ENCODE data around the gene PYCR2. TPM values are rescaled to one million over a fixed set of nuclear protein-coding genes. Genes with fewer than 3 reads are reported as not detected.
"Not testable (repeated sequence)": the region's sequence is repeated elsewhere in the genome, so short reads cannot be mapped to it uniquely, and the experiment has no call there.

Gene PYCR2
- total RNA-seq, 1 experiment from 2014 or later: 113 TPM

DNA sequence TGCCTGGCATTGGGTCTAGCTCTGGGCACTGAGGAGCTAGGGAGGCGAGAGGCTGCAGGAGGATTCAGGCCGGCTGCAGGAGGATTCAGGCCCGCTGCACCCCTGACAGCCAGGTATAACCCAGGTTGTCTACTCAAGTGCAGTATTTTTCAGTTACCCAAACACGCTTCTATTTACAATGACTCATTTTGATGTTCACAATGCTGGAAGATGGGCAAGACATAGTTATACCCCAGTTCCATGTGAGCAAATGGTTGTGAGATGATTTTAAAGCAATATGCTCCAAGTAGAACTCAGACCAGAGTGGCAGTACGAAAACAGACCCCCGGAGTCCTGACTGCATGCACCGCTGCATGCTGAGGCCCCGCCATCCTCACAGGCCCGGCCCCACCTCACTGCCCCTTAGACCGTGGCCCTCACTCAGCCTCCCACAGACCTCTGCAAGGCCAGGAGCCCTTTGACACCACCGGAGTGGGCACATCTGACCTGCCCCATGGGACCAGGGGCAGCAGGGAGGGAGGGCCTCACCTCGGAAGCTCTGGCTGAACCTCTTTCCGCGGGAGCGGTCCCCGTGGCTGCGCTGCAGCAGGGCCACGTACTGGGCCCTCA, 35.7 kb downstream of the PYCR2 start:
- Histone ChIP-seq H3K36me3 (no peaks in the 10 kb centered on the region), H3K4me3 (no peak overlapping the region), H3K9me3 (no peaks in the 10 kb centered on the region), H3K27me3 (no peaks in the 10 kb centered on the region)
- DNase-seq: no peak

DNA sequence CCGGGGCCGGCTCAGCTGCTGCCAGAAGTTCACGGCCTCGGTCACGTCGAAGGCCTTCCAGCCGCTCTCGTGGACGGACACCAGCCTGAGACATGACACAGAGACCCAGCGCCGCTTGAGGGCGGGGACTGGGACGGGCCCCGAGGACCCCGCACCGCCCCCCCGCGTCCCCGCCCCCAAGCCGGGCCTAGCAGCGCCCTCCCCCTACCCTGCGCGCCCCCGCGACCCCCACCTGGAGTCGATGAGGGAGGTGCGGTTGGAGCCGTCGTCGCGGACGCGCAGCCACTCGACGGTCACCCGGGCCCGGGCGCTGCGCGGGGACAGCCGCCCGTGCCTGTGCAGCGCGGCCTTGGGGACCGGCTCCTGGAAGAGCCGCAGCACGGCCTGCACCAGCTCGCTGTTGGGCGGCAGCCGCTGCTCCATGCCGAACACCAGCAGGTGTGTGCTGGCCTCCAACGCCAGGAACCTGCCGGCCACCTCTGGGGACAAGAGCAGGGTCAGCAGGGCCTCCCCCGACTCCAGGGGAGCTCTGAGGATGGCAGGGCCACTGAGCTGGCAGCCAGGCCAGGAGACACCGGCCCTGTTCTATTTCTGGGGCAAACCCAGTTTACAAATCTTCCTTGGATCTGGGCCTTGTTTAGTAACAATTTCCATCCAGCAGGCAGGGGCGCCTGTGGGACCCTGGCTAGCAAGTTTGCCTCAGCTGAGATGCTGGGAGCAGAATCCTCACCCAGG, 36.3 kb downstream of the PYCR2 start:
- H3K27me3 ChIP-seq, H3K36me3 ChIP-seq, H3K4me3 ChIP-seq, DNase-seq, H3K9me3 ChIP-seq: not testable (repeated sequence)

DNA sequence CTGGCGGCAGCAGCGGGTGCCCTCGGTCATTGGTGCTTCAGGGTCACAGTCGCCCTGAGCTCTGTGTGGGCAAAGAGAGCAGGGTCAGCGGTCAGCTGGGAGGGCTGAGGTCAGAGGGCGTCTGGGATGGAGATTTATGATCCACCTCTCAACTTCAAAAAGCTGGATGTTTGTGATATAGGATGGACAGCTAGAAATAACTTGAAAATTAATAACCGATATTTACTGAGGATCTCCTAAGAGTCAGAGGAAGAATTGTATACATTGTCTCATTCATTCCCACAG, 37.1 kb downstream of the PYCR2 start:
- no peak for DNase-seq
- no peaks in the 10 kb centered on the region for H3K36me3 ChIP-seq
- H3K27me3 ChIP-seq: no peaks in the 10 kb centered on the region
- no peak overlapping the region for H3K4me3 ChIP-seq
- H3K9me3 ChIP-seq: no peaks in the 10 kb centered on the region

DNA sequence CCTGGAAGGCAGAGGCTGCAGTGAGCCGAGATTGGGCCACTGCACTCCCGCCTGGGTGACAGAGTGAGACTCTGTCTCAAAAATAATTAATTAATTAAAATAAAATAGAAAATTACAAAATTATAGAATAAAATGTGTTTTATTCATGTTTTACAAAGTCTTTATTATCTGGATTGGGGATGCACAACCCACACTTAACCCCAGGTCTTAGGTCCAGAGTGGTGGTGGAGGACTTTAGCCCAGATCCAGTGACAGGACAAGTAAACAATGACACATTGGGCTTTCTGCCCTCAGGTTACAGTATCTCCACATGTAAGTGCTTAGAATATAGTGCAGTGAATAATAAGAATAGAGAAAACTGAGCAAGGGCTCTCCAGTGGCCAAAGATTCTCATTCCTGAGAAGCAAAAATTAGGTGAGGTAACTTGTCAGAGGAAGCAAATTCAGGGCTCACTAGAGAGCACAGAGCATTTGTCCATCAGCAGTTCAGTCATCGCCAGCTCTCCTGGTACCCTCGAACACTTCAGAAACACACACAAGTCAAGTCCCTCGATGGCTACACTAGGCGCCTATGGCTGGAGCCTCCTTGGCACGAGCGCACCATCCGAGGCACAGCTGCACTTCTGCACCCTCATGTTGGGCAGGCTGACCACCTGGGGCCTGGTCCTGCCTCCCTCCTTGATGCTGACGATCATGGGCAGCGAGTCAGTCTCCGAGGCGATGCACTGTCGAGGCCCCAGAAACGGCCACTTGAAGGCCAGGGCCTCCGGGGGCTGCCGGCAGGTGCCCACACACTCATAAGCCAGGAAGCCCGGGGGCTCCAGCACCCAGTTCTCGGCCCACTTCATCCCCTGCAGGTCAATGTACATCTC, 37.7 kb downstream of the PYCR2 start:
- no peak overlapping the region for H3K4me3 ChIP-seq
- no peak for DNase-seq
- H3K36me3 ChIP-seq: no peaks in the 10 kb centered on the region
- no peaks in the 10 kb centered on the region for H3K9me3 ChIP-seq
- no peaks in the 10 kb centered on the region for H3K27me3 ChIP-seq

DNA sequence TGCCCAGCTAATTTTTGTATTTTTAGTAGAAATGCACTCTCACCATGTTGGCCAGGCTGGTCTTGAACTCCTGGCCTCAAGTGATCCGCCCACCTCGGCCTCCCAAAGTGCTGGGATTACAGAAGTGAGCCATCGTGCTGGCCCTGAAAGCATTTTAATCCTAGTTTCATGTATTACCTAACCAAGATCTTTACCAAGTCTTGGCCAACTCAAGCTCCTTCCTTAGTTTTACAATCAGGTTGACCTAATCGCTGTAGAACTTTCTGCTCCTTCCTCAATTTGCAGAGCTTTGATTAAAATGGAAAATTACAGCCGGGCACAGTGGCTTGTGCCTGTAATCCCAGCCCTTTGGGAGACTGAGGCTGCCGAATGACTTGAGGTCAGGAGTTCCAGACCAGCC, 38.7 kb downstream of the PYCR2 start:
- no peak for DNase-seq
- Histone ChIP-seq H3K9me3 (no peaks in the 10 kb centered on the region), H3K27me3 (no peaks in the 10 kb centered on the region)

DNA sequence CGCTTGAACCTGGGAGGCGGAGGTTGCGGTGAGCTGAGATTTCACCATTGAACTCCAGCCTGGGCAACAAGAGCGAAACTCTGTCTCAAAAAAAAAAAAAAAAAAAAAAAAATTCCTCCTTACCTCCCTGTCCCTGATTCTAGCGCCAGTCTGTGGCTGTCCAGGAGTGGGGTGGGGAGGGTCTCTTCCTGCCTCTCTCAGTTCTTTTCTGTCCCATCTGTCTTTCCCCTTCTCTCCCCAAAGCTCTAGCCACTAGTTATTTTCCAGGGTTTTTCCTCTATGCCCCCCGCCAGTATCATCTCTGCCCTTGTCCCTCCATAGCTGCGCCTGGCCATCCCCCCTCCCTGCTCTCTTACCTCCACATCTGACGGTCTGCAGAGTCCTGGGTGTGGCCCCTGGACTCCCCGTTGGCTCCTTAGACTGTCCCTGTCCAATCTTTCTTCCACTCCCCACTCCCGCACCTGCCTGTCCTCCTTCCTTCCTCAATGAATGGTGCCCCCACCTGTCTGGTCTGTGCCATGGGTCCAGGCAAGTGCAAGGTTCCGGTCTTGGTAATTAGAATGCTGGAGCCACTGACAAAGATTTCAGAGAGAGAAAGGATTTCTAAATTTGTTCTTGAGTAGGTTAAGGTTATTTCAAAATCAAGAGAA, 40.3 kb downstream of the PYCR2 start:
- Histone ChIP-seq H3K36me3 (no peaks in the 10 kb centered on the region; the same call in 1 of the 2 replicates), H3K4me3 (no peak overlapping the region; the same call in 1 of the 2 replicates), H3K9me3 (no peaks in the 10 kb centered on the region), H3K27me3 (no peaks in the 10 kb centered on the region)
- no peak for DNase-seq

More for the DNA sequence above, 38.7 kb downstream of the PYCR2 start:
- no peaks in the 10 kb centered on the region for H3K36me3 ChIP-seq
- H3K4me3 ChIP-seq: no peak overlapping the region

DNA sequence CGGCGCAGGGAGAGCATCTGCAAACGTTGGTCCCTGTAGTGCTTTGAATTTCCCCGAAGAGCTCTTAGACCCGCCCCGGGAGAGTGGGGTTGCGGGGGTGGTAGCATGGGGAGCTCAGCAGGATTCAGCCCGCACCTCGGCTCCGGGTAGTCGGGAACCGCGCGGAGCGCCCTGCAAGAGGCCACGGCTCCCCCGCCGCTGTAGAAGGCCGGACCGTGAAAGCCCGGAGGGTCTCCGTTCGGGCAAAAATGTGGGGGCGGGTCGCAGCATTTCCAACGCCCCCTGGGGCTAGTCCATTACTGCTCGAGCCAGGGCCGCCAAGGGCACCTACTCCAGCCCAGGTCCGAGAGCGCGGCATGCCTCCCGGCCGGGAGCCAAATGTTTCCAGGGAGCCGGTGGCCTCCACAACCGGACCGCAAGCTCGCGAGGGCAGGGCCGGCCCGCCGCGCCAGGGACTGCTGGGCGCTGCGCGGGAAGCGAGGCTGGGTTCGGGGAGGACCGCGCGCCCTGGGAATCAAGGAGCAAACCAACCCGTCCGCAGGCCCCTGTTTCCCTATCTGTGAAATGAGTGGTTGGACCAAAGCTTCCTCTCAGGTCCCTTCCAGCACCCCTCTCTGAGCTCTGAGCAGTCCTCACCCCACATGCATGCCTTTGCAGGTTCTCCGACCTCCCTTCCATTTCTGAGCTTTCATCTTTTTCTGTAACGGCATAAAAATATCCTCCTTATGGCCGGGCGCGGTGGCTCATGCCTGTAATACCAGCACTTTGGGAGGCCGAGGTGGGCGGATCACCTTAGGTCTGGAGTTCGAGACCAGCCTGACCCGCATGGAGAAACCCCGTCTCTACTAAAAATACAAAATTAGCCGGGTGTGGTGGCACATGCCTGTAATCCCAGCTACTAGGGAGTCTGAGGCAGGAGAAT, 41.1 kb downstream of the PYCR2 start:
- peak; percentile 71 for DNase-seq
- H3K27me3 ChIP-seq: no peaks in the 10 kb centered on the region
- no peaks in the 10 kb centered on the region for H3K9me3 ChIP-seq
- no peaks in the 10 kb centered on the region; the same call in 1 of the 2 replicates for H3K36me3 ChIP-seq
- H3K4me3 ChIP-seq: peak overlapping the region; percentile 87

DNA sequence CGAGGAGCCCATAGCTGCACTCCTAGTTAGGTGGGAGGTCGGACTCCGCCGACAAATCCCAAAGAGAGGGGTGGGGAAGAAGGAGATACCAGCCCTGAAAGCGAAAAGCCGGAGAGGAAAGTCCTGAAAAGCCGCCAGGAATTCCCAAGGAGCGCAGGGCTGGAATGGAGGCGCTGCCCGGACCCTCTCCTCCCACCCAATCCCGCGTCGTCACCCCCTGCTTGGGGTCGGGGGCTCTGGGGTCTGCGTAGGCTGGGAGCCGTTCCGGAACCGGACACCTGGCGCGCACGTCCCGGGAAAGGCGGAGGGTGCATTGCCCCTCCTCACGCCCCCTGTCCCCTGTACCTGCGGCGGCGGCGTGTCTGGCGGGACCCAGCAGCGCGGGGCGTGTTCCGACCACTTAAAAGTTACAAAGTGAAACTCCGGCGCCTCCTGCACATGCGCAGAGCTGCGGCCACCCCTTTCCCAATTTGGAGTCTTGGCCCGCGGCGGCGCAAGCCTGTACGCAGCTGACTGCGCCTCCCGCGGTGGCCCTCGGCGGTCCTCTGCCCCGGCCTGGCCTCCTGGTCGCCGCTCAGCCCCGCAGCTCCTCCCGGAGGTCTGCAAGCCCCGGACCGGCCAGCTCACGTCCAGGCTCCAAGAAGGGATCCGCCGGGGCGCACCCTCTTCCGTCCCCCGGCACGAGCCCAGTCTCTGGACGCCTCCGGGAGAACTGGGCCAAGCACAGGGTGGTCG, 41.9 kb downstream of the PYCR2 start, which contains the start of gene TMEM63A:
TSS of gene TMEM63A (minus strand) at position 422 of the 735 bp plus-strand sequence. CDS start 4,800 bp downstream, outside the sequence.
- peak; percentile 87 for DNase-seq
- peaks cover 5% of the 10 kb centered on the region for H3K36me3 ChIP-seq
- no peaks in the 10 kb centered on the region for H3K27me3 ChIP-seq
- H3K9me3 ChIP-seq: no peaks in the 10 kb centered on the region
- H3K4me3 ChIP-seq: peak within 1 kb of the TSS; percentile 87

DNA sequence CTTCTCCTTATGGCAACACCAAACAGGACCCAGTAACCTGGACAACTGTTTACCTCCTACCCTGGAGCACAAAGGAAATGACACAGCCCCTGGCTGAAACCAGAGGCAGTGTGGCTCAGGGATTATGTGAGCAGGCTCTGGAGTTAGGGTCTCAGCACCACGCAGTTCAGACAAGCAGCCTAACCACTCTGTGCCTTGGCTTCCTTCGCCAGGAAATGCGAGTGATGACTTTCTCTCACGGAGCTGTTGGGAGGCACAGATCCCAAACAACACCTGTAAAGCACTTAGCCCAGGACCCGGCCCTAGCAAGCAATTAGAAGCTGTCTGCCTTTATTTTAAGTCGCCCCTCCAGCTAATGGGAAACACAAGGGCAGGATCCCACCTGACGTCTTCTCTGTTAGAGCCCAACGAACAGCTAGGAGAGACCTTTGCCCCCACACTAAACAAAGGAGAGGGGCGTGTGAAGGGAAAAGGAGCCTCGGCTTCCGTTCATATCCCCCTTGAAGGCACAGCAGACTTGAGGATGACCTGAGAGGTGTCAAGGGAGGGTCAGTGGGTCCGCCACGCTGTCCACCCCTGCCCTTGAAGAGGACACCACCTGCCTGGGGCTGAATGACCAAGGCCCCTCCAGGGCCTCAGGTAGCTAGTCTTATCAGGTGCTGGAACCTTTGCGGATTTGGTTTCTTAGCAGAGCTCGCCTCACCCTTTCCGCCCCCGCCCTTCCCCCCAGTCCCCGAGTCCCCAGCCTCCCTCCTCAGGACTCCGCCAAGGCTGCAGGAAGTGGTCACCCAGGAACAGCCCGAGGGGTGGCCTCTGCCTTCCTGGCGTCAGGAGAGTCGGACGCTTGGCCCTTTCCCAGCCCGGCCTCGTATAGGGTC, 42.7 kb downstream of the PYCR2 start:
- Histone ChIP-seq H3K4me3 (peak overlapping the region; percentile 87), H3K36me3 (peaks cover 9% of the 10 kb centered on the region), H3K9me3 (no peaks in the 10 kb centered on the region), H3K27me3 (no peaks in the 10 kb centered on the region)
- DNase-seq: peak; percentile 52

DNA sequence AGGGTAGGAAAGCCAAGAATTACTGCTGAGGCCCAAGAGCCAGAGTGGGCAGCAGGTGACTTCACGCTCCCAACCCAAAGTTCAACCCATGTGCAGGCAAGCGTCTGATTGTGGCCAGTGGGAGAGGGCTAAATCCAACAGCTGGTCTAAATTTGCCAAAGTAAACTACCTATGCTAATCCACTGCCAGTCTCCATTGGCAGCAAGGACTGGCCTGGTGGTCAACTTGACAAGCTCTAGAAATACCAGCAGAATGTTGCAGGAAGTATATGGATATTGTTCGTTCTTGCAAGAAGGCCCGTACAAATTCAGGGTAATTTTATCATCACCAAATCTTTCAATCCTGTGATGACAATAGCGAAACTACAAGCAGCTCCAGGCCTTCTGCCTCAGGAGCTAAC, 43.4 kb downstream of the PYCR2 start:
- no peak overlapping the region for H3K4me3 ChIP-seq
- no peaks in the 10 kb centered on the region for H3K9me3 ChIP-seq
- DNase-seq: no peak
- H3K36me3 ChIP-seq: peaks cover 9% of the 10 kb centered on the region
- no peaks in the 10 kb centered on the region for H3K27me3 ChIP-seq

DNA sequence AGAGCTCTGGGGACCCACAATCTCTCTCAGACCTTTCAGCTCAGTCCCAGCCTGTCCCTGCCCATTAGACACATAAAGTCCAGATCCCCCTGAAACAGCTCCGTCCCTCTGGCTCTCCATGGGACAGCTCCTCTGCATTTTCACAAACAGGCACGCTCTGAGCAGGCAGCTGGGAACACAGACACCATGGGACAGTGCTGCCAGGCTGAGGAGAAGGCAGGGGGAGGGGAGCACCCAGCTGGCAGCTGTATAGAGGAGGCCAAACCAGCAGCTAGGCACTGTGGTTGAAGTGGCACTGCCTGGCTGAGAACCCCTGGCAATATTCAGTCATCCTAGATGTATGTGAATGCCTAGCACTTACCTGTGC, 43.8 kb downstream of the PYCR2 start:
- Histone ChIP-seq H3K27me3 (no peaks in the 10 kb centered on the region), H3K36me3 (peaks cover 9% of the 10 kb centered on the region), H3K4me3 (no peak overlapping the region), H3K9me3 (no peaks in the 10 kb centered on the region)
- no peak for DNase-seq

DNA sequence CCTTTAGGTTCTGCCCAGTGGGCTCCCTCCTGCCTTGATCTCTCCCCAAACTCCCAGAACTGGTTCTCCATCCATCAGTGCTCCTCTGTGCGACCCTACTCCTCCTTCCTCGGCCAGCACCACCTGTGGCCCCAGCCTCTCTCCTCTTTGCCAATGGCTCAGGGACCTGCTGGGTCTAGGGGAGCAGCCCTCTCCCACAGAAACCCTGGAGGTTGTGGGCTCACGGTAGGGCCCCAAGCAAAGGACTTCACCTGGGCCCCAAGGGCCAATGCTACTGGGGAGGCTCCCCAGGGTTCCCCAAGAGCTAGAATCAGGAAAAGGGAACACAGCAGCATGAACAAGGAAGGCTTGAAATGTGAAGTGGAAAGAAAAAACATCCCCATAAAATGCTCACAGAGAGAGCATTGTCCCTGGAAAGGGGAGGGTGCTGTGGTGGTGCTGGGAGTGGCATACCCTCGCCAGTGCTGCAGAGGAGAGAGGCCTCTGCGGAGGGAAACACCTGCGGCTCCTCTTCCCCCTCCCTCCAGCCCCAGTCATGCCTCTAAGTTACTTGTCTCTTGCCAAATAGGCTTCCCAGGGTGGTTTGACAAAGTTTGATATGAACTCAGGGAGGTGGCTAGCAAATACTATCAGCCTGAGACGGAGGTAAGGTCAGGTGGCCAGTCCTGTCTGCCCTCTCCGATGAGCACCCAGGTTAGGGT, 44.4 kb downstream of the PYCR2 start:
- Histone ChIP-seq H3K4me3 (no peak overlapping the region), H3K9me3 (no peaks in the 10 kb centered on the region), H3K36me3 (peaks cover 12% of the 10 kb centered on the region), H3K27me3 (no peaks in the 10 kb centered on the region)
- no peak for DNase-seq

DNA sequence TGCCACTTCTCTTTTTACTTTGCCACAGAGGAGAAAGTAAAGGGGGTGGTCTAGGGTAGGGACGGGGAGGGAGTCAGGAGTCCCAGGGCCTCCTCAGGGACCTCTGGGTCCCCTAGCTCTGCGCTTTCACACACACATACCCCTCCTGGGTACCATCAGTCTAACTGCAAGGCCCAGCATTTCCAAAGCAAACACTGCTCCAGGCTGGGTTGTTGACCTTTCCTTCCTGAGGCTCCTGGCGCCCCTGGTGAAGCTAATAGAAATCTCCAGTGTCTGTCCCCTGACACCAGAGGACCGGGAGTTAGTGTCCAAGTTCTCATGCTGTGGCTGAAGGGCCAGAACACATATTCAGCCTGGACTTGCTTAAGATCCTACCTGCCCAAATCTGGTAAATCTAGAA, 45.8 kb downstream of the PYCR2 start:
- H3K27me3 ChIP-seq: no peaks in the 10 kb centered on the region
- DNase-seq: no peak
- H3K4me3 ChIP-seq: no peak overlapping the region
- no peaks in the 10 kb centered on the region for H3K9me3 ChIP-seq
- H3K36me3 ChIP-seq: peaks cover 20% of the 10 kb centered on the region

DNA sequence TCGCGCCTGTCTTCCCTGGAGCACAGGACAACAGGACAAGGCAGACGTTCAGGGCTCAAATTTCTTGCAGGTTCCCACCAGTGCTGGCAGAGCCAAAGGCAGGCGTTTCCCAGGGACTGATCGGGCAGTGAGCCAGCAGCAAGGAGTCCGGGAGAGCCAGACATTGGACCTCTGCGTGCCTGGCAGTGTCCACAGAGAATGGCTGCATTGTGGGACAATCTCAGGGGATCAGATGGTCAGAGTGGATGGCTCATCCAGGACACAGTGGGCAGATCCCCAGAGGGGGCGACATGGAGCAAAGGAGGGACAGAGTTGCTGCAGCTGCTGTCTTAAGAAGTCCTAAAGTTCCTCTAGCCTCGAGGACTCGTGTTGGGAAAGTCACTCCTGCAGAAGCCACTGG, 46.5 kb downstream of the PYCR2 start:
- H3K36me3 ChIP-seq: peaks cover 20% of the 10 kb centered on the region
- DNase-seq: peak; percentile 42

More for the DNA sequence above, 46.5 kb downstream of the PYCR2 start:
- Histone ChIP-seq H3K27me3 (no peaks in the 10 kb centered on the region), H3K9me3 (no peaks in the 10 kb centered on the region), H3K4me3 (no peak overlapping the region)
